Fibroblast of villous mesenchyme (primary cell): ENCODE results near the gene SV2A. TPM values are rescaled to one million over a fixed set of nuclear protein-coding genes. Genes with fewer than 3 reads are reported as not detected.

Source experiments
- DNase-seq: peaks from one replicate; pipeline ENCODE4 v3.0.0-alpha.2; 2010; ENCODE audit warnings: low read depth
- H3K4me3 ChIP-seq: 2 replicates; pipeline ENCODE4 v1.5.1; 2011; ENCODE audit warnings: low read depth, mild to moderate bottlenecking, low read length
- total RNA-seq: library from RNA; depleted of rRNA; stranded (reverse); fragments of >200 nt; gene quantifications from 2 replicates; pipeline ENCODE4 v1.2.3, GENCODE V29; 2012
- TF ChIP-seq, protein P1 (sequence below): IDR thresholded peaks from 2 replicates; pipeline ENCODE4 v1.5.1; 2012; ENCODE audit warnings: low read depth, mild to moderate bottlenecking, low read length; ENCODE audit not compliant: insufficient read depth

The SV2A gene
- total RNA-seq, 1 donor = 19.4 TPM

DNA sequence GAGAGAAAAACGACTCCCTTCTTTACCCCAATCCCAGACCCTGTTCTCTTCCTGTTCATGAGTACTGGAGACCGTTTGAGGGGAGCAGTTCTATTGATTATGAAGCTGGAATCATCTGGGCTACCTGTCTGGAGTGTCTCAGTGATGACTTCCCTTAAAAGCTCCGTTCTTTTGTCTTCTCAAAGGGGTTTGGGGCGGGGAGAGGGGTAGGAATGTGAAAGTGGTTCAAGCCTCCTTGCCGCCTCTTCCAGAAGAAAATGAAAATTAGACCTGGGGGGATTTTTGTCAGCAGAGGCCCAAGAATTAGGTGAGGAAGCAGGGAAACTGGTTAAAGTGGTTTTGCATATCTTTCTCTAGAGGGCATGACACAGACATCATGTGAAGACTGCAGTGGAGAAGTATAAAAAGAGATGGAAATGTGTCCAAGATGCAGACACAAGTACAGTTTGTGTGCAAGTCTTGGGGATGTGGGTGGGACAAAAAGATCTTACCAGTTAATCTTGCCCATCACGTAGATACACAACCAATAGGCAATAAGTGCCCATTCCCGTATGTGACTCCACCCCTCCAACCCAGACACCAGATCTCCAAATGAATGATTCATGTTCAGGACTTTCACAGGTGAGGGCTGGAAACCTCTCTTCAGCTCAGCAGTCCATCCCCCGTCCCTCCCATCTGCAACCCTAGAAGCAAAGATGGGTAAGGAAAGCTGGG lies 19.5 kb upstream of the SV2A start:
- TF ChIP-seq, protein P1, sequence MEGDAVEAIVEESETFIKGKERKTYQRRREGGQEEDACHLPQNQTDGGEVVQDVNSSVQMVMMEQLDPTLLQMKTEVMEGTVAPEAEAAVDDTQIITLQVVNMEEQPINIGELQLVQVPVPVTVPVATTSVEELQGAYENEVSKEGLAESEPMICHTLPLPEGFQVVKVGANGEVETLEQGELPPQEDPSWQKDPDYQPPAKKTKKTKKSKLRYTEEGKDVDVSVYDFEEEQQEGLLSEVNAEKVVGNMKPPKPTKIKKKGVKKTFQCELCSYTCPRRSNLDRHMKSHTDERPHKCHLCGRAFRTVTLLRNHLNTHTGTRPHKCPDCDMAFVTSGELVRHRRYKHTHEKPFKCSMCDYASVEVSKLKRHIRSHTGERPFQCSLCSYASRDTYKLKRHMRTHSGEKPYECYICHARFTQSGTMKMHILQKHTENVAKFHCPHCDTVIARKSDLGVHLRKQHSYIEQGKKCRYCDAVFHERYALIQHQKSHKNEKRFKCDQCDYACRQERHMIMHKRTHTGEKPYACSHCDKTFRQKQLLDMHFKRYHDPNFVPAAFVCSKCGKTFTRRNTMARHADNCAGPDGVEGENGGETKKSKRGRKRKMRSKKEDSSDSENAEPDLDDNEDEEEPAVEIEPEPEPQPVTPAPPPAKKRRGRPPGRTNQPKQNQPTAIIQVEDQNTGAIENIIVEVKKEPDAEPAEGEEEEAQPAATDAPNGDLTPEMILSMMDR = no peak
- peak overlapping the region; percentile 76 for H3K4me3 ChIP-seq
- DNase-seq = peak; percentile 42

DNA sequence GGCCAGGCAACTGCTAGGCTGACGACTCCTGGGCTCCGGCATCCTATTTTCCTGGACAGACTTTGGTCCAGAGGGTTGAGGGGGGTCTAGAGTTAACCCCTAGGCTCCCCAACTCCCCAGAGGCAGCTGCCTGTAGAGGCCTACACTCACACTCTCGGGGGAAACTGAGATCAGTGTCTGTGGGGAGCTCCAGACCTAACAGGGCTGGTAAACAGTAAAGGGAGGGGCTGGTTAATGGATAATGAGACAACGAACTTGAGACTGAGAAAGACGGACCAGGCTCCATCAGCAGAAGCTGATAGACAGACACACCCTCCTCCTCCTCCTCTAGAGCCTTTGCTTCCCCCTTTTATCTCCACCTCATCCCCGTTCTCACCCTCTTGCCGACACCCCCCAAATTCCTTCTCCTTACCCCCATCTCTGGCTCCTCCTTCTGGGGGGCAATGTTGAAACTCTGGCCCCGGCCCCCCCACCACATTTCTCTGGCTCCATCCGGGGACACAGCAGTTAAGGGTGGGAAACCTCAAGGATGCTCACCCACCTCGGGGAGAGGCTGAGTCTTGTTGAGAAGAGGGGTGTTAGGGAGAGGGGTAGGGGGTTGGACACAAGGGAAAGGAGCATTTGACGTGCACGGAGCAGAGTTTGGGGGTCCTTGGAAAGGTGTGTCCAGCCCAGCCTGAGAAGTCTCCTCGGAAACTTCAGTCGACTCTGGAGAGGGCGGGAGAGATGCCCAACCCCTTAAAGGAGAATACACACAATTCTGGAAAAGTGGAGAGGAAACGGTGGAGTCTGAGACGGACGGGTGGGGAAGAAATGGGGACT lies 18.7 kb upstream of the SV2A start, which contains the start of gene MTMR11:
MTMR11 (minus strand) TSS at position 710 of the 822 bp plus-strand sequence; CDS start at position 478, 232 bp downstream.
- peak within 1 kb of the TSS; percentile 76 for H3K4me3 ChIP-seq
- DNase-seq = peak; percentile 34
- TF ChIP-seq, protein P1 = no peak

DNA sequence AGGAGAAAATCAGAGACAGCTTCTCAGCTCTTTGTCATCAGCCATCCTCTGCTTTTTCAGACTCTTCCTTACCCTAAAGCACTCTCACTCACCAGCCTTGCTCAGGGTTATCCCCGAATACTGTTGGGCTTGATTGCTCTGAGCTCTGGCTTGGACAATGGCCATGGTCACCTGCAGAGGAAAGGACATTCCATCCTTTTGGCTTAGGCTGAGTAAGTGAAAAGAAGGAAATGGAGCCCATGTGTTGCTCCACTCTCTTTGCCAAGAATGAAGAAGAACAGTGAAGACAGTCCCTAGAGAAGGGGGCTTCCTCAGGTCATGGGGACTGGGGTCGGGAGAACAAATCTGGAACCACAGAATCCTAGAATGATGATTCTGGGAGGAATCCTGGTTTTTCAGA lies 16.7 kb upstream of the SV2A start:
- DNase-seq = no peak
- H3K4me3 ChIP-seq = no peak overlapping the region
- TF ChIP-seq, protein P1 = no peak

DNA sequence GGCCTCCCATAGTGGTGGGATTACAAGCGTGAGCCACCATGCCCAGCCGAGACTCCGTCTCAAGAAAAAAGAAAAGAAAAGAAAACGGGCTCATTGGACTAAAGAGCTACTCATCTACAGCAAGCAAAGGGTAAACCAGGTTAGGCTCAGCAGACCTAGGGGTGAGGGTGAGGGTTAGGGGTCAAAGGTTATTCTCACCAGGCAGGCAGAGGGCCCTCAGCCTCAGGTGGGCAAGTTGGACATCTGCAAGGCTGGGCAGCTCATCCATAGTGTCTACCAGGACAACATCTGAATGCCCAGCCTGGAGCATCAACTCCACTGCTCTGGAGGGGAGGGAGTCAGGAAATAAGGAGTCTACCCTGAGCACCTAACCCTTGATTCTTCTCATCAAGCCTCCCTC lies 15.6 kb upstream of the SV2A start:
- TF ChIP-seq, protein P1 = no peak
- H3K4me3 ChIP-seq = no peak overlapping the region
- no peak for DNase-seq

DNA sequence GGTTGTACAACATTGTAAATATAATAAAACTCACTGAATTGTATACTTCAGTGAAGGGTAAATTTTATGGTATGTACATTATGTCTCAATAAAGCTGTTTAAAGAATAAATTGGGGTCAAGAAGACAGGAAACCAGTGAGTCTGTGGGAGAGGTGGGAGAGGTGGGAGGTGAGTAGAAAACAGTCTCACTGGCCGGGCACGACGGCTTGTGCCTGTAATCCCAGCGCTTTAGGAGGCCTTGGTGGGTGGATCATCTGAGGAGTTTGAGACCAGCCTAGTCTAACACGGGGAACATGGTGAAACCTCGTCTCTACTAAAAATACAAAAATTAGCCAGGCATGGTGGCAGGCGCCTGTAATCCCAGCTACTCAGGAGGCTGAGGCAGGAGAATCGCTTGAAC lies 14.8 kb upstream of the SV2A start:
- DNase-seq = no peak
- no peak overlapping the region for H3K4me3 ChIP-seq
- TF ChIP-seq, protein P1 = no peak

DNA sequence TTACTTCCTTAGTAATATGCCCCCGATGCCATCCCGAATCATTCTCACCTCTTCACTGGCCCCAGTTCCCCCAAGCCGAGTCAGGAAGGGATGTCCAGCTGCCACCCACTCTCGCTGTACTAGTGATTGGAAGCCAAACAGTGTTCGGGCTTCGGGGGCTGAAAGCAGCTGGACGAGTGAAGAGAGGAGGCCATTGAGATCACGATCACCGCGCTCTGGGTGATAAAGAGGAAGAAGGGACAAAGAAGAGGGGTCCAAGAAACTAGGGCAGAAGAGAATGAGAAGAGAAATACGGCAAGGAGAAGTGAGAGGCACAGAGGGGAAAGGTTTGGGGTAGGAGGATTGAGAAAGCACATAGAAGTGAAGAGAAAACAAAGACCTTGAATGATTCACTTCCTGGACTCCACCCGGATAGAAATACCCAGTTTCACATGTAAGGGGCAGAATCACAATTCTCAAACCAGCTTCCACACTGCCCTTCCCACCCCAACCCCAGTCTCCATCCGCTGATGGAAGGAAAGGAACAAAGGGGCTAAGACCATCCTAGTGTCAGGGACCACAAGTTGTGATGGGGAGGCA lies 13.7 kb upstream of the SV2A start:
- TF ChIP-seq, protein P1 = no peak
- DNase-seq = no peak
- H3K4me3 ChIP-seq = no peak overlapping the region
